Right lobe of liver (tissue), 6 donors: ENCODE measurements around the gene ENTPD2. TPM values are rescaled to one million over a fixed set of nuclear protein-coding genes. Genes with fewer than 3 reads are reported as not detected.
A peak's percentile ranks its signal among the peaks of the same experiment; 100 is the strongest.

Source experiments
- ATAC-seq, 4 donors: fragments of 200-7000 bp; cut with Tn5 transposase; one replicate each; pipeline ENCODE4 v1.9.1; 2020; ENCODE audit warnings: mild to moderate bottlenecking in 4 of 4, moderate library complexity in 4 of 4
- DNase-seq, 3 donors: peaks; one replicate each; pipeline ENCODE4 v3.0.0-alpha.2; 2020
- H3K27ac ChIP-seq, 3 donors: fragments of 200-600 bp; one replicate each; pipeline ENCODE4 v1.8.0; 2022
- H3K27me3 ChIP-seq, 2 donors: fragments of 200-600 bp; one replicate each; pipeline ENCODE4 v1.8.0; 2022
- H3K36me3 ChIP-seq, 4 donors: fragments of 200-600 bp; sonication (generic) in 1 of 4; one replicate each; pipeline versions ENCODE4 v1.5.1 to v1.8.0; 2017 to 2022; ENCODE audit warnings: control low read depth in 1 of 4
- H3K4me1 ChIP-seq, 4 donors: fragments of 200-600 bp; sonication (generic) in 1 of 4; one replicate each; pipeline versions ENCODE4 v1.5.1 to v1.8.0; 2017 to 2022; ENCODE audit warnings: control low read depth in 1 of 4
- H3K4me3 ChIP-seq, 3 donors: fragments of 200-600 bp; one replicate each; pipeline ENCODE4 v1.8.0; 2022
- H3K9me3 ChIP-seq, 4 donors: fragments of 200-600 bp; sonication (generic) in 1 of 4; one replicate each; pipeline versions ENCODE4 v1.5.1 to v1.8.0; 2017 to 2022; ENCODE audit warnings: control low read depth in 1 of 4
- POLR2A ChIP-seq: fragments of 450-650 bp; IDR thresholded peaks from one replicate; pipeline ENCODE4 v1.6.1; 2017; ENCODE audit warnings: antibody characterized with exemption, mild to moderate bottlenecking
- WGBS: methylation state at CpG from one replicate; pipeline ENCODE4 v1.1.6; 2018; ENCODE audit warnings: low coverage, low lambda C conversion rate; ENCODE audit not compliant: insufficient coverage; ENCODE audit errors: missing lambda C conversion rate; 5-methylcytosine and 5-hydroxymethylcytosine counted together
- intact Hi-C, 2 donors: fragments of 100-400 bp; cut with DNase I; formaldehyde crosslinking; loops; one replicate each; pipeline versions ENCODE4 v1.11.2 to v1.14.1; 2022
- total RNA-seq, 6 experiments: library from RNA; depleted of rRNA in 2 of 6; stranded (reverse); fragments of >200 nt in 2 of 6; fragmentation: NEBNext Ultra II Directional in 3 of 6; extraction: Animal tissue kit (Norgen Biotek cat#: 25700) in 3 of 6; gene quantifications; one replicate each; pipeline versions ENCODE4 v1.1.0 to v1.2.4, GENCODE V29; 2016 to 2023
- TF ChIP-seq, protein P1 (sequence below), 4 donors: fragments of 200-600 bp in 3 of 4; fragments of 450-650 bp in 1 of 4; IDR thresholded peaks; one replicate each; pipeline versions ENCODE4 v1.5.1 to v1.8.0; 2016 to 2022; ENCODE audit warnings: antibody characterized with exemption in 4 of 4, mild to moderate bottlenecking in 2 of 4
- donor health status: DM: no; HTN: yes; CAD: no.
- donor health status: DM: no; HTN: no; CAD: no.
- donor health status: DM: no; HTN: no; CAD: no.
- donor health status: DM: no; HTN: yes; CAD: no.
- donor health status: DM: no; HTN: yes; CAD: no.

The ENTPD2 gene
- total RNA-seq, 6 experiments from 2014 or later = 0.50 to 2.1 (median 0.80) TPM

DNA sequence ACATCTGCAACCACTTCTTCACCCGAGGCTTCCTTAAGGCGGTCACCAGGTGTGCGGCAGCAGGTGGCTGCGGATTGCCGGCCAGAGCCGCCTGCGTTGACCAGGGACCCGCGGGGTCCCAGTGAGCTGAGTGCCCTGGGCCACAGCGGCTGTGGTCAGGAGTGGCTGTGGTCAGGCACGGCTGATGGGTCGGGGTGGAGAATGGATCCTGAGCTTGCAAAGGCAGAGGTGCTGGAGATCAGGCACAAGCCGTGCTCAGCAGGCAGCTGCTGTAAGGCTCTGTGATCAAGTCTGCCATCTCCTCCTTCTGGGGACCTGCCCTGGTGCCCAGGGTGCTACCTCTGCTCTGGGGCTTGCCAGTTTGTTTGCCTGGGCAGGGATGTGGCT, 25.5 kb upstream of the ENTPD2 start:
- H3K36me3 ChIP-seq = peaks cover 0 to 4% (median 0%) of the 10 kb centered on the region in 4 donors
- no CpG with 5 or more reads among the region's 13 CpGs for WGBS
- no peak for TF ChIP-seq POLR2A
- TF ChIP-seq, protein P1, sequence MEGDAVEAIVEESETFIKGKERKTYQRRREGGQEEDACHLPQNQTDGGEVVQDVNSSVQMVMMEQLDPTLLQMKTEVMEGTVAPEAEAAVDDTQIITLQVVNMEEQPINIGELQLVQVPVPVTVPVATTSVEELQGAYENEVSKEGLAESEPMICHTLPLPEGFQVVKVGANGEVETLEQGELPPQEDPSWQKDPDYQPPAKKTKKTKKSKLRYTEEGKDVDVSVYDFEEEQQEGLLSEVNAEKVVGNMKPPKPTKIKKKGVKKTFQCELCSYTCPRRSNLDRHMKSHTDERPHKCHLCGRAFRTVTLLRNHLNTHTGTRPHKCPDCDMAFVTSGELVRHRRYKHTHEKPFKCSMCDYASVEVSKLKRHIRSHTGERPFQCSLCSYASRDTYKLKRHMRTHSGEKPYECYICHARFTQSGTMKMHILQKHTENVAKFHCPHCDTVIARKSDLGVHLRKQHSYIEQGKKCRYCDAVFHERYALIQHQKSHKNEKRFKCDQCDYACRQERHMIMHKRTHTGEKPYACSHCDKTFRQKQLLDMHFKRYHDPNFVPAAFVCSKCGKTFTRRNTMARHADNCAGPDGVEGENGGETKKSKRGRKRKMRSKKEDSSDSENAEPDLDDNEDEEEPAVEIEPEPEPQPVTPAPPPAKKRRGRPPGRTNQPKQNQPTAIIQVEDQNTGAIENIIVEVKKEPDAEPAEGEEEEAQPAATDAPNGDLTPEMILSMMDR (IDR thresholded peaks at IDR 0.05) = no peak
- no peak overlapping the region for H3K27ac ChIP-seq
- no peak for ATAC-seq
- no peaks in the 10 kb centered on the region for H3K9me3 ChIP-seq
- peaks cover 0 to 10% (median 0%) of the 10 kb centered on the region in 4 donors for H3K4me1 ChIP-seq
- intact Hi-C loops = no loop called here
- no peak overlapping the region for H3K4me3 ChIP-seq
- no peak for DNase-seq
- H3K27me3 ChIP-seq = peaks cover 0 to 16% of the 10 kb centered on the region in 2 donors

DNA sequence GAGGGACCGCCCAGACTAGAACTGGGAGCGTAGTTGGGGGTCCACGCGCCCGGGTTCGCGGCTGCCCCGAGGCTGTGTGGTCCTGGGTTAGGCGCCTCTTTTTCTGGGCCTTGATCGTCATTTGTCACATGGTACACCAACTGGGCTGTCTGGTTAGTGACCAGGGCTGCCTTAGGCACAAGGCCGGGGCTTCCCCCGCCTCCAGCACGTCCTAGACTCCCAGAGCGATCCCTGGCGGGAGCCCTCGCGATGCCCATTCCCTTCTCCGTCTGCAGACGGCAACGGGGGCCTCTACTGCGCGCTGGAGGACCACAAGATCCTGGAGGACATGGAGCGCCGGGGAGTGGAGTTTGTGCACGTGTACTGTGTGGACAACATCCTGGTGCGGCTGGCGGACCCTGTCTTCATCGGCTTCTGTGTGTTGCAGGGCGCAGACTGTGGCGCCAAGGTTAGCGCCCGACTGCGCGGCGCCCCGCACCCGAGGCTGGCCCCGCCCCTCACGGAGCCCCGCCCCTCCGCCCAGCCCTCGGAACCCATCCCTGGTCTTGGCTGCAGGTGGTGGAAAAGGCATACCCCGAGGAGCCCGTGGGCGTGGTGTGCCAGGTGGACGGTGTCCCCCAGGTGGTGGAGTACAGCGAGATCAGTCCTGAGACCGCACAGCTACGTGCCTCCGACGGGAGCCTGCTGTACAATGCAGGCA, 25.0 kb upstream of the ENTPD2 start:
- 25% methylated on average over 8 of the region's 51 CpGs for WGBS
- Histone ChIP-seq H3K27me3 (peaks cover 0 to 16% of the 10 kb centered on the region in 2 donors), H3K4me3 (no peak overlapping the region), H3K9me3 (no peaks in the 10 kb centered on the region), H3K36me3 (peaks cover 0 to 4% (median 0%) of the 10 kb centered on the region in 4 donors), H3K27ac (no peak overlapping the region), H3K4me1 (peaks cover 0 to 10% (median 0%) of the 10 kb centered on the region in 4 donors)
- intact Hi-C loops = no loop called here
- ATAC-seq = peak in 2 of 4 donors; percentile 9 to 12
- no peak for DNase-seq
- no peak for TF ChIP-seq POLR2A
- TF ChIP-seq, protein P1 (IDR thresholded peaks at IDR 0.05) = no peak

DNA sequence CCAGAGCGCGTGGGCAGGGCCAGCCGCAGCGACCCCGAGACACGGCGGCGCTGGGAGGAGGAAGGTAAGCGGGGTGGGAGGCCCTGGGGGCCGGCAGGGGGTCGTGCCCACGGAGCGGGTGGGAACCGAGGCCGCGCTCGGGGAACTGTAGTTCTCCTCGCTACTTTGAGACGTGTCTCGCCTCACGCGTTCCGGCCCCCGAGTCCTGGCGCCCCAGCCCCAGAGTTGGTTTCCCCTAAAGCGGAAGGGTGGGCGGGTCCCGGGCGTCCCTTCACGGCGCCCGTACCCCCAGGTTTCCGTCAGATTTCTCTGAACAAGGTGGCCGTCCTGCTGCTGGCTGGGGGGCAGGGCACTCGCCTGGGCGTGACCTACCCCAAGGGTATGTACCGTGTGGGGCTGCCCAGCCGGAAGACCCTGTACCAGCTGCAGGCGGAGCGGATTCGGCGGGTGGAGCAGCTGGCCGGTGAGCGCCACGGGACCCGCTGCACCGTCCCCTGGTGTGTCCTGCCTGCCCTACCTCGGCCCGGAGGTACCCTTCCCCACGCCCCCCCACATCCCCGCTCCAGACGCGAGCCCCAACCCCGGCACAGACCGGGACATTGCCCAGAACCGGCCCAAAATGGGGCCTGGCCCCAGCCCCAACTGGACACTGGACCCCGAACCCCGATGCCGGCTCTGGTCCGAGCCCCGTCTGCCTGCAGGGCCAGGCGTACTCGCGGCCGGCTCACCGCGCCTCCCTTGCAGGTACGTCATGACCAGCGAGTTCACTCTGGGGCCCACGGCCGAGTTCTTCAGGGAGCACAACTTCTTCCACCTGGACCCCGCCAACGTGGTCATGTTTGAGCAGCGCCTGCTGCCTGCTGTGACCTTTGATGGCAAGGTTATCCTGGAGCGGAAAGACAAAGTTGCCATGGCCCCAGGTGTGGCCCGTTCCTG, 24.2 kb upstream of the ENTPD2 start:
- peaks cover 0 to 4% (median 0%) of the 10 kb centered on the region in 4 donors for H3K36me3 ChIP-seq
- peak overlapping the region in 2 of 3 donors; percentile 24 to 51 for H3K27ac ChIP-seq
- WGBS = 0% methylated on average over 7 of the region's 76 CpGs
- H3K4me3 ChIP-seq = peak overlapping the region; percentile 38 to 43 (median 40)
- no peak for DNase-seq
- H3K27me3 ChIP-seq = peaks cover 0 to 16% of the 10 kb centered on the region in 2 donors
- H3K4me1 ChIP-seq = peaks cover 0 to 10% (median 0%) of the 10 kb centered on the region in 4 donors
- TF ChIP-seq, protein P1 (IDR thresholded peaks at IDR 0.05) = no peak
- TF ChIP-seq POLR2A = no peak
- intact Hi-C loops = no loop called here
- ATAC-seq = peak in 3 of 4 donors; percentile 7 to 11 (median 9)
- no peaks in the 10 kb centered on the region for H3K9me3 ChIP-seq

DNA sequence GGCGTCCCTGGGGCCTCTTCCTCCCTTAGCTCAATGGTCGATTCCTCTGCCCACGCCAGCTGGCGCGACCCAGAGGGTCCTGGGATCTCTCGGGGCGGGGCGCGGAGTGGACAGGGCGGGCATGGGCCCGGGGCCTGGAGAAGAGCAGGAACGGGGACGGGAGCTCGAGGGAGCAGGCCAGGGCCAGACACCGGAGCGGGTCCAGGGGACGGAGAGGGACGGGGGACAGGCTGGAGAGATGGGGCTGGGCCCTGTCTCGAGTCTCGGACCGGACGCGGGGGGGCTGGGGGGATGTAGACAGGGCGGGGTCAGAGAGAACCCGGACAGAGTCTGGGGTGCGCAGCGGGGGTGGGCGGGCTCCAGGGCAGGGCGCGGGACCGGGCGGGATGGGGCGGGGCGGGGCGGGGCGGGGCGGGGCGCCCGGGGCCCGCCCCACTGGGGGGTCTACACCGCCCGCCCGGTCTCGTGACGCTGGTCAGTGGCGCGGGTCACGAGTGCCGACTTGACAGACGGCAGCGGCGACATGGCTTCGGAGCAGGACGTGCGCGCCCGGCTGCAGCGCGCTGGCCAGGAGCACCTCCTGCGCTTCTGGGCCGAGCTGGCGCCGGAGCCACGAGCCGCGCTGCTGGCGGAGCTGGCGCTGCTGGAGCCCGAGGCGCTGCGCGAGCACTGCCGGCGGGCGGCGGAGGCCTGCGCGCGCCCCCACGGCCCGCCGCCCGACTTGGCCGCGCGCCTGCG, 23.3 kb upstream of the ENTPD2 start, which contains the start of gene UAP1L1:
UAP1L1 (plus strand) TSS at position 508 of the 738 bp plus-strand sequence; CDS start at position 524, 16 bp downstream.
- peak; percentile 31 for TF ChIP-seq POLR2A
- TF ChIP-seq, protein P1 (IDR thresholded peaks at IDR 0.05) = no peak
- intact Hi-C loops = no loop called here
- Histone ChIP-seq H3K27me3 (peaks cover 0 to 16% of the 10 kb centered on the region in 2 donors), H3K36me3 (peaks cover 0 to 4% (median 0%) of the 10 kb centered on the region in 4 donors), H3K4me1 (peaks cover 0 to 10% (median 0%) of the 10 kb centered on the region in 4 donors), H3K9me3 (no peaks in the 10 kb centered on the region), H3K27ac (peak within 1 kb of the TSS in 2 of 3 donors; percentile 24 to 51), H3K4me3 (peak within 1 kb of the TSS; percentile 38 to 43 (median 40))
- DNase-seq = peak; percentile 76 to 84 (median 83)
- 6% methylated on average over 6 of the region's 87 CpGs for whole genome bisulfite sequencing
- ATAC-seq = peak; percentile 49 to 72 (median 61)
